ENCODE results near the gene ZNF665.

DNA sequence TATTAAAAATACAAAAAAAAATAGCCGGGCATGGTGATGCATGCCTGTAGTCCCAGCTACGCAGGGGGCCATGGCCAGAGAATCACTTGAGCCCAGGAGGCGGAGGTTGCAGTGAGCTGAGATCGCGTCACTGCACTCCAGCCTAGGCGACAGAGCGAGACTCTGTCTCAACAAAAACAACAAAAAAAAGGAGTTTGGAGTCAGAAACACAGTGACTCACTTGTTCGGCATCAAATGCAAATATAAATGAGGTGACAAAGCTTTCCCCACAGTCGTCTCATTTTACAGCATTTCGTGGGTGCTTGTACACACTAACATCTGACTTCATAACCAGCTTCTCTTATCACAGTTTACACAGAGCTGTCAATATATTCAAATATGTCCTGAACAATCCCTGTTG lies 11.0 kb downstream of the ZNF665 start:
- TF ChIP-seq TAF1 (IDR thresholded peaks at IDR 0.05; ENCODE audit: low read depth, low read length) (no peak), POLR2A (IDR thresholded peaks at IDR 0.05; ENCODE audit: low read depth, low read length) (no peak), POLR2AphosphoS5 (IDR thresholded peaks at IDR 0.05; ENCODE audit: low read depth, low read length) (no peak), SPI1 (IDR thresholded peaks at IDR 0.05; ENCODE audit: low read depth, low read length) (no peak), POU2F2 (IDR thresholded peaks at IDR 0.05; ENCODE audit: low read depth, low read length) (no peak)

Data from GM12891 (cell line).